B cell (primary cell): Measurements from ENCODE around the gene RPS5.
"Not testable (repeated sequence)": the region's sequence is repeated elsewhere in the genome, so short reads cannot be mapped to it uniquely, and the experiment has no call there.

Experiments used
- CTCF ChIP-seq: fragments of 200-600 bp; IDR thresholded peaks from one replicate; pipeline ENCODE4 v1.8.0; 2022; ENCODE audit warnings: antibody characterized with exemption, mild to moderate bottlenecking
- EZH2 ChIP-seq: IDR thresholded peaks from 2 replicates; pipeline ENCODE4 v1.6.1; 2012; ENCODE audit warnings: borderline replicate concordance, low read depth, mild to moderate bottlenecking, moderate library complexity, low read length; ENCODE audit not compliant: insufficient read depth, poor library complexity, severe bottlenecking

- TF ChIP-seq CTCF, EZH2: not testable (repeated sequence)
Observed at GRCh38 chr19:58442986-58443385, 55.9 kb downstream of the RPS5 start.
